ENCODE measurements around the gene SERPINA3.
"Not testable (repeated sequence)": the region's sequence is repeated elsewhere in the genome, so short reads cannot be mapped to it uniquely, and the experiment has no call there.

Gene SERPINA3

GRCh38 chr14:94612174-94612573, at the start of gene SERPINA3:
Gene SERPINA3, plus strand, starts transcription at chr14:94612391. Its CDS starts 2,051 bp downstream, at chr14:94614442.
- no peak for DNase-seq (ENCODE audit: low read depth in 2 of 3, low spot score in 1 of 3)

GRCh38 chr14:94562941-94563883, 49.0 kb upstream of the SERPINA3 start:
- DNase-seq (ENCODE audit: low read depth in 2 of 3, low spot score in 1 of 3): no peak

- no peak for DNase-seq (ENCODE audit: low read depth in 2 of 3, low spot score in 1 of 3)
Measured at GRCh38 chr14:94564381-94564780, 47.8 kb upstream of the SERPINA3 start.

GRCh38 chr14:94568186-94568585, 44.0 kb upstream of the SERPINA3 start:
- no peak for DNase-seq (ENCODE audit: low read depth in 2 of 3, low spot score in 1 of 3)

GRCh38 chr14:94569381-94570001, 42.7 kb upstream of the SERPINA3 start:
- DNase-seq (ENCODE audit: low read depth in 2 of 3, low spot score in 1 of 3): no peak

- DNase-seq (ENCODE audit: low read depth in 2 of 3, low spot score in 1 of 3): no peak
Measured at GRCh38 chr14:94570002-94570400, 42.2 kb upstream of the SERPINA3 start.

- DNase-seq (ENCODE audit: low read depth in 2 of 3, low spot score in 1 of 3): no peak
Measured at GRCh38 chr14:94570440-94570839, 41.8 kb upstream of the SERPINA3 start.

GRCh38 chr14:94571395-94571794, 40.8 kb upstream of the SERPINA3 start:
- DNase-seq (ENCODE audit: low read depth in 2 of 3, low spot score in 1 of 3): no peak

- no peak for DNase-seq (ENCODE audit: low read depth in 2 of 3, low spot score in 1 of 3)
Measured at GRCh38 chr14:94571950-94572349, 40.2 kb upstream of the SERPINA3 start.

GRCh38 chr14:94572637-94573303, 39.4 kb upstream of the SERPINA3 start:
- DNase-seq (ENCODE audit: low read depth in 2 of 3, low spot score in 1 of 3): no peak

GRCh38 chr14:94573475-94574277, 38.5 kb upstream of the SERPINA3 start:
- no peak for DNase-seq (ENCODE audit: low read depth in 2 of 3, low spot score in 1 of 3)

- no peak for DNase-seq (ENCODE audit: low read depth in 2 of 3, low spot score in 1 of 3)
Measured at GRCh38 chr14:94574336-94574735, 37.9 kb upstream of the SERPINA3 start.

- no peak for DNase-seq (ENCODE audit: low read depth in 2 of 3, low spot score in 1 of 3)
Measured at GRCh38 chr14:94575730-94576585, 36.2 kb upstream of the SERPINA3 start.

GRCh38 chr14:94577472-94577871, 34.7 kb upstream of the SERPINA3 start:
- not testable (repeated sequence) for DNase-seq (ENCODE audit: low read depth in 2 of 3, low spot score in 1 of 3)

GRCh38 chr14:94578712-94579111, 33.5 kb upstream of the SERPINA3 start:
- no peak for DNase-seq (ENCODE audit: low read depth in 2 of 3, low spot score in 1 of 3)

GRCh38 chr14:94581127-94581999, 30.8 kb upstream of the SERPINA3 start, which contains the start of gene SERPINA5:
Gene SERPINA5, plus strand, starts transcription at chr14:94581426. Its CDS starts 5,937 bp downstream, at chr14:94587363.
- DNase-seq (ENCODE audit: low read depth in 2 of 3, low spot score in 1 of 3): no peak

GRCh38 chr14:94582199-94582750, 29.9 kb upstream of the SERPINA3 start:
- no peak for DNase-seq (ENCODE audit: low read depth in 2 of 3, low spot score in 1 of 3)

- no peak for DNase-seq (ENCODE audit: low read depth in 2 of 3, low spot score in 1 of 3)
Measured at GRCh38 chr14:94582851-94583250, 29.3 kb upstream of the SERPINA3 start.

- DNase-seq (ENCODE audit: low read depth in 2 of 3, low spot score in 1 of 3): no peak
Measured at GRCh38 chr14:94583557-94583956, 28.6 kb upstream of the SERPINA3 start.
